Measurements from ENCODE around the gene SNX3.
"Not testable (repeated sequence)": the region's sequence is repeated elsewhere in the genome, so short reads cannot be mapped to it uniquely, and the experiment has no call there.

SNX3 gene

GRCh38 chr6:108260126-108260808 is 573 bp downstream of the SNX3 start:
- DNase-seq (ENCODE audit: low spot score): peak; percentile 40

- DNase-seq (ENCODE audit: low spot score): no peak
Measured at GRCh38 chr6:108254433-108255410, 6.1 kb downstream of the SNX3 start.

GRCh38 chr6:108253241-108253640 is 7.6 kb downstream of the SNX3 start:
- DNase-seq (ENCODE audit: low spot score): no peak

- no peak for DNase-seq (ENCODE audit: low spot score)
Measured at GRCh38 chr6:108252055-108252454, 8.8 kb downstream of the SNX3 start.

- no peak for DNase-seq (ENCODE audit: low spot score)
Measured at GRCh38 chr6:108251252-108251651, 9.6 kb downstream of the SNX3 start.

GRCh38 chr6:108250240-108250866 is 10.5 kb downstream of the SNX3 start:
- DNase-seq (ENCODE audit: low spot score): no peak

GRCh38 chr6:108247965-108248536 is 12.8 kb downstream of the SNX3 start:
- DNase-seq (ENCODE audit: low spot score): no peak

- DNase-seq (ENCODE audit: low spot score): not testable (repeated sequence)
Measured at GRCh38 chr6:108245095-108245494, 15.7 kb downstream of the SNX3 start.

- no peak for DNase-seq (ENCODE audit: low spot score)
Measured at GRCh38 chr6:108243836-108244235, 17.0 kb downstream of the SNX3 start.

- no peak for DNase-seq (ENCODE audit: low spot score)
Measured at GRCh38 chr6:108242721-108243120, 18.1 kb downstream of the SNX3 start.

- no peak for DNase-seq (ENCODE audit: low spot score)
Measured at GRCh38 chr6:108242259-108242658, 18.6 kb downstream of the SNX3 start.

GRCh38 chr6:108238322-108238721 is 22.5 kb downstream of the SNX3 start:
- DNase-seq (ENCODE audit: low spot score): no peak

- DNase-seq (ENCODE audit: low spot score): no peak
Measured at GRCh38 chr6:108236791-108237190, 24.0 kb downstream of the SNX3 start.

- no peak for DNase-seq (ENCODE audit: low spot score)
Measured at GRCh38 chr6:108235127-108235526, 25.7 kb downstream of the SNX3 start.

GRCh38 chr6:108228416-108228815 is 32.4 kb downstream of the SNX3 start:
- no peak for DNase-seq (ENCODE audit: low spot score)

GRCh38 chr6:108227290-108227689 is 33.5 kb downstream of the SNX3 start:
- DNase-seq (ENCODE audit: low spot score): no peak

- DNase-seq (ENCODE audit: low spot score): no peak
Measured at GRCh38 chr6:108222504-108222903, 38.3 kb downstream of the SNX3 start.

- no peak for DNase-seq (ENCODE audit: low spot score)
Measured at GRCh38 chr6:108222064-108222463, 38.8 kb downstream of the SNX3 start.

- no peak for DNase-seq (ENCODE audit: low spot score)
Measured at GRCh38 chr6:108211671-108212070, 49.2 kb downstream of the SNX3 start.

- no peak for DNase-seq (ENCODE audit: low spot score)
Measured at GRCh38 chr6:108210556-108210955, 50.3 kb downstream of the SNX3 start.

- no peak for DNase-seq (ENCODE audit: low spot score)
Measured at GRCh38 chr6:108209738-108210137, 51.1 kb downstream of the SNX3 start.

GRCh38 chr6:108207013-108207412 is 53.8 kb downstream of the SNX3 start:
- DNase-seq (ENCODE audit: low spot score): no peak
